Measurements from ENCODE around the gene PHKA1. TPM values are rescaled to one million over a fixed set of nuclear protein-coding genes. Genes with fewer than 3 reads are reported as not detected.
A peak's percentile ranks its signal among the peaks of the same experiment; 100 is the strongest.
"Not testable (repeated sequence)": the region's sequence is repeated elsewhere in the genome, so short reads cannot be mapped to it uniquely, and the experiment has no call there.

PHKA1 gene
- total RNA-seq (4.4 and 9.1 TPM in 2 replicates), polyA plus RNA-seq (2.0 and 4.8 TPM in 2 replicates), polyA minus RNA-seq (ENCODE audit: low replicate concordance) (1.0 and 4.3 TPM in 2 replicates)
- polyA plus RNA-seq (2012) = 1.5 and 3.9 TPM in 2 replicates

GRCh38 chrX:72713599-72714477, at the start of gene PHKA1:
TSS of gene PHKA1 (minus strand) at chrX:72714306. CDS start at chrX:72713880, 426 bp downstream.
- not testable (repeated sequence) for H3K4me1 ChIP-seq (ENCODE audit: control insufficient read depth, extremely low read depth, insufficient read depth, low read length); H3K27me3 ChIP-seq (ENCODE audit: control insufficient read depth, insufficient read depth, low read length); H3K36me3 ChIP-seq (ENCODE audit: control insufficient read depth, insufficient read depth, low read length); H3K79me2 ChIP-seq (ENCODE audit: control insufficient read depth, insufficient read depth, low read length); H3K9me3 ChIP-seq (ENCODE audit: control insufficient read depth, insufficient read depth, low read depth, low read length); H4K20me1 ChIP-seq (ENCODE audit: control insufficient read depth, extremely low read depth, insufficient read depth, low read length)
- Histone ChIP-seq H2AFZ (ENCODE audit: low read length) (peak within 1 kb of the TSS; percentile 34), H3K4me2 (ENCODE audit: extremely low read depth, insufficient read depth, low read length) (peak within 1 kb of the TSS; percentile 62), H3K27ac (ENCODE audit: insufficient read depth, low read length) (peak within 1 kb of the TSS; percentile 58), H3K4me3 (replicated peaks in 1 of 4; ENCODE audit: control extremely low read depth in 1 of 4, insufficient read depth in 1 of 4, low read depth in 3 of 4, low read length in 4 of 4) (peak within 1 kb of the TSS; percentile 42 to 70 (median 52)), H3K9ac (ENCODE audit: insufficient read depth, low read length) (peak within 1 kb of the TSS; percentile 7)
- peak; percentile 46 to 58 for DNase-seq (ENCODE audit: low read depth in 2 of 2)

DNA sequence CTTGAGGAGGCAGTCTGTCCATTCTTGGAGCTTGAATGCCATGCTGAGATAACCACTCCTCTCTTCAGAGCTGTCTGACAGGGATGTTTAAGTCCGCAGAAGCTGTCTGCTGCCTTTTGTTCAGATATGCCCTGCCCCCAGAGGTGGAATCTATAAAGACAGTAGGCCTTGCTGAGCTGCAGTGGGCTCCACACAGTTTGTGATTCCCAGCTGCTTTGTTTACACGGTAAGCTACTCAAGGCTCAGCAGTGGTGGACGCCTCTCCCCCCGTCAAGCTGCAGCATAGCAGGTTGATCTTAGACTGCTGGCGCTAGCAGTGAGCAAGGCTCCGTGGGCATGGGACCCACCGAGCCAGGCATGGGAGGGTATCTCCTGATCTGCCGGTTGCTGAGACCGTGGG, 46.3 kb upstream of the PHKA1 start:
- H3K27ac ChIP-seq (ENCODE audit: insufficient read depth, low read length); H2AFZ ChIP-seq (ENCODE audit: low read length); DNase-seq (ENCODE audit: low read depth in 2 of 2); H3K4me2 ChIP-seq (ENCODE audit: extremely low read depth, insufficient read depth, low read length); H3K36me3 ChIP-seq (ENCODE audit: control insufficient read depth, insufficient read depth, low read length); H3K9me3 ChIP-seq (ENCODE audit: control insufficient read depth, insufficient read depth, low read depth, low read length); H3K4me3 ChIP-seq (replicated peaks in 1 of 4; ENCODE audit: control extremely low read depth in 1 of 4, insufficient read depth in 1 of 4, low read depth in 3 of 4, low read length in 4 of 4); H3K4me1 ChIP-seq (ENCODE audit: control insufficient read depth, extremely low read depth, insufficient read depth, low read length); H4K20me1 ChIP-seq (ENCODE audit: control insufficient read depth, extremely low read depth, insufficient read depth, low read length); H3K9ac ChIP-seq (ENCODE audit: insufficient read depth, low read length); H3K27me3 ChIP-seq (ENCODE audit: control insufficient read depth, insufficient read depth, low read length); H3K79me2 ChIP-seq (ENCODE audit: control insufficient read depth, insufficient read depth, low read length): not testable (repeated sequence)

GRCh38 chrX:72748545-72748944, 34.4 kb upstream of the PHKA1 start:
- H3K4me3 ChIP-seq (replicated peaks in 1 of 4; ENCODE audit: control extremely low read depth in 1 of 4, insufficient read depth in 1 of 4, low read depth in 3 of 4, low read length in 4 of 4); H3K4me2 ChIP-seq (ENCODE audit: extremely low read depth, insufficient read depth, low read length); H3K27me3 ChIP-seq (ENCODE audit: control insufficient read depth, insufficient read depth, low read length); H4K20me1 ChIP-seq (ENCODE audit: control insufficient read depth, extremely low read depth, insufficient read depth, low read length); H3K9me3 ChIP-seq (ENCODE audit: control insufficient read depth, insufficient read depth, low read depth, low read length); H3K79me2 ChIP-seq (ENCODE audit: control insufficient read depth, insufficient read depth, low read length); DNase-seq (ENCODE audit: low read depth in 2 of 2); H3K36me3 ChIP-seq (ENCODE audit: control insufficient read depth, insufficient read depth, low read length); H3K27ac ChIP-seq (ENCODE audit: insufficient read depth, low read length); H3K4me1 ChIP-seq (ENCODE audit: control insufficient read depth, extremely low read depth, insufficient read depth, low read length); H2AFZ ChIP-seq (ENCODE audit: low read length); H3K9ac ChIP-seq (ENCODE audit: insufficient read depth, low read length): not testable (repeated sequence)

DNA sequence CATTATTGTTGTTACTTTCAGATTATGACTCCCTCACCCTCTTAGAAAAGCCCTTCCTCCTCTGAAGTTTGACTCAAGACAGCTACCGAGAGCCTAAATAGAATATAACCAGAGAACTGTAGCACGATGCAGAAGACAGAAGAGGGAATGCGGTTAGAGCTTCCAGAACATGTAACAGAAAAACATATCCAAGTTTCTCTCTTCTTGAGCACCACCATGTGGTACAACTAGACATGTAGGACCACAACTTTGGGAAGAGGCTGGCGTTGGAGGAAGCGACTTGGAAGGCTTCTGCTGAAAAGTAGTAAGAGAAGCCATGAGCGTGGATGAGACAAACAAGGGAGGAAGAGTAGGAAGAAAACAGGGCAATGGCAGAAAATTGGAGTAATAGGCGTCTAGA, 31.4 kb upstream of the PHKA1 start:
- DNase-seq (ENCODE audit: low read depth in 2 of 2); H3K79me2 ChIP-seq (ENCODE audit: control insufficient read depth, insufficient read depth, low read length); H3K27ac ChIP-seq (ENCODE audit: insufficient read depth, low read length); H3K4me1 ChIP-seq (ENCODE audit: control insufficient read depth, extremely low read depth, insufficient read depth, low read length); H3K36me3 ChIP-seq (ENCODE audit: control insufficient read depth, insufficient read depth, low read length); H3K4me3 ChIP-seq (replicated peaks in 1 of 4; ENCODE audit: control extremely low read depth in 1 of 4, insufficient read depth in 1 of 4, low read depth in 3 of 4, low read length in 4 of 4); H3K27me3 ChIP-seq (ENCODE audit: control insufficient read depth, insufficient read depth, low read length); H2AFZ ChIP-seq (ENCODE audit: low read length); H3K9ac ChIP-seq (ENCODE audit: insufficient read depth, low read length); H3K9me3 ChIP-seq (ENCODE audit: control insufficient read depth, insufficient read depth, low read depth, low read length); H4K20me1 ChIP-seq (ENCODE audit: control insufficient read depth, extremely low read depth, insufficient read depth, low read length); H3K4me2 ChIP-seq (ENCODE audit: extremely low read depth, insufficient read depth, low read length): not testable (repeated sequence)

All from fibroblast of lung (primary cell).